CD4-positive, alpha-beta T cell treated with Interleukin-2 at 100 ng/mL for 4 hours (primary cell): ENCODE results near the gene LPP.
"Not testable (repeated sequence)": the region's sequence is repeated elsewhere in the genome, so short reads cannot be mapped to it uniquely, and the experiment has no call there.

Experiments used
- DNase-seq: peaks from one replicate; pipeline ENCODE4 v3.0.0-alpha.2; 2020; ENCODE audit warnings: low spot score

Gene LPP

GRCh38 chr3:188154014-188154808 lies at the start of gene LPP:
LPP (plus strand) TSS chr3:188154157; CDS start chr3:188406121, 251,964 bp downstream.
- DNase-seq: peak; percentile 89

- no peak for DNase-seq
Observed at GRCh38 chr3:188106006-188106405, 48.0 kb upstream of the LPP start.

- DNase-seq: no peak
Observed at GRCh38 chr3:188106454-188106853, 47.5 kb upstream of the LPP start.

- DNase-seq: no peak
Observed at GRCh38 chr3:188106887-188107830, 46.8 kb upstream of the LPP start.

- DNase-seq: no peak
Observed at GRCh38 chr3:188108703-188109412, 45.1 kb upstream of the LPP start.

GRCh38 chr3:188111002-188111584 lies 42.9 kb upstream of the LPP start:
- DNase-seq: no peak

GRCh38 chr3:188113756-188114155 lies 40.2 kb upstream of the LPP start:
- no peak for DNase-seq

- DNase-seq: no peak
Observed at GRCh38 chr3:188119846-188120245, 34.1 kb upstream of the LPP start.

- DNase-seq: no peak
Observed at GRCh38 chr3:188122571-188123169, 31.3 kb upstream of the LPP start.

GRCh38 chr3:188123170-188123905 lies 30.6 kb upstream of the LPP start:
- no peak for DNase-seq

GRCh38 chr3:188124184-188124583 lies 29.8 kb upstream of the LPP start:
- no peak for DNase-seq

GRCh38 chr3:188125076-188125475 lies 28.9 kb upstream of the LPP start:
- no peak for DNase-seq

GRCh38 chr3:188126276-188126675 lies 27.7 kb upstream of the LPP start:
- DNase-seq: no peak

- DNase-seq: no peak
Observed at GRCh38 chr3:188126934-188127333, 27.0 kb upstream of the LPP start.

- DNase-seq: no peak
Observed at GRCh38 chr3:188128905-188129304, 25.1 kb upstream of the LPP start.

- not testable (repeated sequence) for DNase-seq
Observed at GRCh38 chr3:188131023-188131422, 22.9 kb upstream of the LPP start.

GRCh38 chr3:188133219-188133618 lies 20.7 kb upstream of the LPP start:
- DNase-seq: no peak

GRCh38 chr3:188133646-188134045 lies 20.3 kb upstream of the LPP start:
- DNase-seq: no peak

- DNase-seq: no peak
Observed at GRCh38 chr3:188134079-188134478, 19.9 kb upstream of the LPP start.

GRCh38 chr3:188134856-188135255 lies 19.1 kb upstream of the LPP start:
- DNase-seq: no peak

GRCh38 chr3:188135271-188135670 lies 18.7 kb upstream of the LPP start:
- DNase-seq: no peak
